GM23338 (cell line): ENCODE results near the gene METTL18. TPM values are rescaled to one million over a fixed set of nuclear protein-coding genes. Genes with fewer than 3 reads are reported as not detected.

Source experiments
- ATAC-seq: fragments of 200-7000 bp; cut with Tn5 transposase; 3 replicates; pipeline ENCODE4 v1.9.1; 2020
- DNase-seq: peaks from one replicate; pipeline ENCODE4 v3.0.0-alpha.2; 2015; ENCODE audit warnings: low spot score
- H2AFZ ChIP-seq: fragments of 200-600 bp; sonication (generic); 2 replicates; pipeline ENCODE4 v1.8.0; 2016; ENCODE audit warnings: antibody characterized with exemption, mild to moderate bottlenecking, moderate library complexity
- H3F3A ChIP-seq: fragments of 200-600 bp; sonication (generic); replicated peaks from 2 replicates; pipeline ENCODE4 v1.8.0; 2017; ENCODE audit warnings: antibody characterized with exemption, mixed run types, low read depth
- H3K27ac ChIP-seq: fragments of 200-600 bp; sonication (generic); 2 replicates; pipeline ENCODE4 v1.6.1; 2016; ENCODE audit warnings: low read depth
- H3K27me3 ChIP-seq: fragments of 200-600 bp; sonication (generic); 2 replicates; pipeline ENCODE4 v1.8.0; 2016; ENCODE audit warnings: mild to moderate bottlenecking, mixed run types, moderate library complexity; ENCODE audit not compliant: insufficient read depth
- H3K36me3 ChIP-seq: fragments of 200-600 bp; sonication (generic); 2 replicates; pipeline ENCODE4 v1.8.0; 2016; ENCODE audit warnings: mild to moderate bottlenecking; ENCODE audit not compliant: insufficient read depth
- H3K4me1 ChIP-seq: fragments of 200-600 bp; sonication (generic); 2 replicates; pipeline ENCODE4 v1.8.0; 2016; ENCODE audit warnings: mild to moderate bottlenecking, moderate library complexity; ENCODE audit not compliant: insufficient read depth
- H3K4me2 ChIP-seq: fragments of 200-600 bp; sonication (generic); 2 replicates; pipeline ENCODE4 v1.7.1; 2017; ENCODE audit warnings: mixed run types
- H3K4me3 ChIP-seq: fragments of 200-600 bp; sonication (generic); 2 replicates; pipeline ENCODE4 v1.6.1; 2016; ENCODE audit warnings: mixed run types
- H3K79me2 ChIP-seq: fragments of 200-600 bp; sonication (generic); replicated peaks from 2 replicates; pipeline ENCODE4 v1.8.0; 2017; ENCODE audit warnings: mild to moderate bottlenecking; ENCODE audit not compliant: insufficient read depth
- H3K9me2 ChIP-seq: fragments of 200-600 bp; sonication (generic); 2 replicates; pipeline ENCODE4 v1.8.0; 2017; ENCODE audit not compliant: insufficient read depth
- H4K20me1 ChIP-seq: fragments of 200-600 bp; sonication (generic); replicated peaks from 2 replicates; pipeline ENCODE4 v1.8.0; 2017; ENCODE audit warnings: mild to moderate bottlenecking; ENCODE audit not compliant: insufficient read depth
- H3K27ac Mint-ChIP-seq: 2 replicates; pipeline ENCODE4 v1.8.0; 2020; ENCODE audit warnings: inconsistent platforms, mild to moderate bottlenecking, moderate library complexity, mixed read lengths
- H3K27me3 Mint-ChIP-seq: 3 replicates; pipeline ENCODE4 v1.8.0; 2022; ENCODE audit warnings: low read depth, mild to moderate bottlenecking, moderate library complexity, mixed read lengths, inconsistent platforms; ENCODE audit not compliant: insufficient read depth, poor library complexity
- H3K36me3 Mint-ChIP-seq: 3 replicates; pipeline ENCODE4 v1.8.0; 2021; ENCODE audit warnings: low read depth, mild to moderate bottlenecking, inconsistent platforms, moderate library complexity, mixed read lengths
- H3K4me1 Mint-ChIP-seq: 3 replicates; pipeline ENCODE4 v1.8.0; 2020; ENCODE audit warnings: mild to moderate bottlenecking, inconsistent platforms, mixed read lengths
- H3K4me3 Mint-ChIP-seq: 3 replicates; pipeline ENCODE4 v1.8.0; 2021; ENCODE audit warnings: moderate library complexity, mild to moderate bottlenecking, inconsistent platforms, mixed read lengths
- H3K9me3 Mint-ChIP-seq: 3 replicates; pipeline ENCODE4 v1.8.0; 2020; ENCODE audit warnings: moderate library complexity, mild to moderate bottlenecking, inconsistent platforms, mixed read lengths
- CREB1 ChIP-seq: fragments of 250-450 bp; sonication (Bioruptor Pico); IDR thresholded peaks from 2 replicates; pipeline ENCODE4 v1.5.0; 2020; ENCODE audit warnings: low read depth, mild to moderate bottlenecking, moderate library complexity
- EZH2 ChIP-seq: fragments of 200-600 bp; sonication (generic); IDR thresholded peaks from one replicate; pipeline ENCODE4 v1.8.0; 2017; ENCODE audit warnings: antibody characterized with exemption, mild to moderate bottlenecking, low read depth; ENCODE audit not compliant: unreplicated experiment
- EZH2phosphoT487 ChIP-seq: fragments of 200-600 bp; sonication (generic); IDR thresholded peaks from one replicate; pipeline ENCODE4 v1.8.1; 2018; ENCODE audit warnings: antibody characterized with exemption; ENCODE audit not compliant: unreplicated experiment
- JUNB ChIP-seq: IDR thresholded peaks from one replicate; pipeline ENCODE4 v1.6.1; 2016; ENCODE audit warnings: antibody characterized with exemption; ENCODE audit not compliant: unreplicated experiment
- NANOG ChIP-seq: IDR thresholded peaks from 2 replicates; pipeline ENCODE4 v1.6.1; 2016; ENCODE audit warnings: antibody characterized with exemption, borderline replicate concordance
- POLR2AphosphoS5 ChIP-seq: IDR thresholded peaks from 2 replicates; pipeline ENCODE4 v1.6.1; 2016; ENCODE audit warnings: antibody characterized with exemption, low read depth
- STAT1 ChIP-seq: IDR thresholded peaks from one replicate; pipeline ENCODE4 v1.6.1; 2016; ENCODE audit warnings: antibody characterized with exemption; ENCODE audit not compliant: unreplicated experiment
- ZNF114 ChIP-seq: fragments of 250-450 bp; sonication (Bioruptor Pico); IDR thresholded peaks from 2 replicates; pipeline ENCODE4 v1.5.0; 2020; ENCODE audit warnings: mild to moderate bottlenecking, moderate library complexity
- ZNF331 ChIP-seq: fragments of 250-450 bp; sonication (Bioruptor Pico); IDR thresholded peaks from 2 replicates; pipeline ENCODE4 v1.5.0; 2020; ENCODE audit warnings: low read depth, mild to moderate bottlenecking, moderate library complexity
- polyA plus RNA-seq: library from polyadenylated mRNA; unstranded; fragments of >200 nt; fragmentation: Nextera tagmentation; extraction: Ambion mirVana; gene quantifications from 2 replicates; pipeline ENCODE4 v1.2.1, GENCODE V29; 2016
- total RNA-seq: library from RNA; depleted of rRNA; stranded (reverse); fragments of >200 nt; shearing (Covaris generic); gene quantifications from 2 replicates; pipeline ENCODE4 v1.2.3, GENCODE V29; 2014
- TF ChIP-seq, protein P1 (sequence below): IDR thresholded peaks from one replicate; pipeline ENCODE4 v1.6.1; 2018; ENCODE audit warnings: antibody characterized with exemption; ENCODE audit not compliant: unreplicated experiment
- TF ChIP-seq, protein P2 (sequence below): IDR thresholded peaks from 2 replicates; pipeline ENCODE4 v1.6.1; 2016; ENCODE audit warnings: antibody characterized with exemption
- TF ChIP-seq, protein P3 (sequence below), 2 experiments: fragments of 200-600 bp in 1 of 2; sonication (generic) in 1 of 2; conservative IDR thresholded peaks; 2 replicates each; pipeline versions ENCODE4 v1.5.1 to v1.6.1; 2016 to 2017; ENCODE audit warnings: antibody characterized with exemption in 2 of 2, low read depth in 2 of 2, mild to moderate bottlenecking in 2 of 2, moderate library complexity in 1 of 2
- TF ChIP-seq, protein P4 (sequence below): fragments of 250-450 bp; sonication (Bioruptor Pico); IDR thresholded peaks from 2 replicates; pipeline ENCODE4 v1.5.0; 2020; ENCODE audit warnings: mild to moderate bottlenecking, moderate library complexity

The METTL18 gene
- total and polyA plus RNA-seq, 2 experiments from 2014 or later = 9.9 to 13.6 TPM

DNA sequence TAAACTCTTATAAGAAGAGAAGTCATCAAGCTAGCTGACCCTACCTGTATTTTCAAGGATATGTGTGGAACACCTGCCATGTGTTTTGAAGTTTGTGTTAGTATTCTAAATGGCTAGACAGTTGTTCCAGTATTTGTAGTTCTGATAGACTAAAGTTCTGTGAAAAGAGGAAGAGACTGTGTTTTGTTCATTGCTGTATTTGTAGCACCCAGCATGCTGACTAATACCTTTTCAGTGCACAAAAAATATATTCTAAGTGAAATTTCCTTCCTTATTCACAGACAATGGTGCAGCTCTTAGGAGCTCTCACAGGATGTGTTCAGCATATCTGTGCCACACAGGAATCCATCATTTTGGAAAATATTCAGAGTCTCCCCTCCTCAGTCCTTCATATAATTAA lies 8.2 kb upstream of the METTL18 start:
- Histone ChIP-seq H3K79me2 (peaks cover 13% of the 10 kb centered on the region), H3K9me2 (no peaks in the 10 kb centered on the region), H3K36me3 (peaks cover 14% of the 10 kb centered on the region; the same call in 1 of the 2 replicates), H3K4me3 (no peak overlapping the region), H4K20me1 (0 out of 2 replicates have a peak, but pooled peaks cover 6% of the 10 kb centered on the region), H2AFZ (no peak overlapping the region), H3K4me2 (no peak overlapping the region), H3K27me3 (no peaks in the 10 kb centered on the region), H3K4me1 (no peaks in the 10 kb centered on the region), H3K27ac (no peak overlapping the region), H3F3A (no peaks in the 10 kb centered on the region)
- H3K4me1 Mint-ChIP-seq = no peaks in the 10 kb centered on the region
- H3K9me3 Mint-ChIP-seq = no peaks in the 10 kb centered on the region
- no peak overlapping the region for H3K4me3 Mint-ChIP-seq
- TF ChIP-seq, protein P1, sequence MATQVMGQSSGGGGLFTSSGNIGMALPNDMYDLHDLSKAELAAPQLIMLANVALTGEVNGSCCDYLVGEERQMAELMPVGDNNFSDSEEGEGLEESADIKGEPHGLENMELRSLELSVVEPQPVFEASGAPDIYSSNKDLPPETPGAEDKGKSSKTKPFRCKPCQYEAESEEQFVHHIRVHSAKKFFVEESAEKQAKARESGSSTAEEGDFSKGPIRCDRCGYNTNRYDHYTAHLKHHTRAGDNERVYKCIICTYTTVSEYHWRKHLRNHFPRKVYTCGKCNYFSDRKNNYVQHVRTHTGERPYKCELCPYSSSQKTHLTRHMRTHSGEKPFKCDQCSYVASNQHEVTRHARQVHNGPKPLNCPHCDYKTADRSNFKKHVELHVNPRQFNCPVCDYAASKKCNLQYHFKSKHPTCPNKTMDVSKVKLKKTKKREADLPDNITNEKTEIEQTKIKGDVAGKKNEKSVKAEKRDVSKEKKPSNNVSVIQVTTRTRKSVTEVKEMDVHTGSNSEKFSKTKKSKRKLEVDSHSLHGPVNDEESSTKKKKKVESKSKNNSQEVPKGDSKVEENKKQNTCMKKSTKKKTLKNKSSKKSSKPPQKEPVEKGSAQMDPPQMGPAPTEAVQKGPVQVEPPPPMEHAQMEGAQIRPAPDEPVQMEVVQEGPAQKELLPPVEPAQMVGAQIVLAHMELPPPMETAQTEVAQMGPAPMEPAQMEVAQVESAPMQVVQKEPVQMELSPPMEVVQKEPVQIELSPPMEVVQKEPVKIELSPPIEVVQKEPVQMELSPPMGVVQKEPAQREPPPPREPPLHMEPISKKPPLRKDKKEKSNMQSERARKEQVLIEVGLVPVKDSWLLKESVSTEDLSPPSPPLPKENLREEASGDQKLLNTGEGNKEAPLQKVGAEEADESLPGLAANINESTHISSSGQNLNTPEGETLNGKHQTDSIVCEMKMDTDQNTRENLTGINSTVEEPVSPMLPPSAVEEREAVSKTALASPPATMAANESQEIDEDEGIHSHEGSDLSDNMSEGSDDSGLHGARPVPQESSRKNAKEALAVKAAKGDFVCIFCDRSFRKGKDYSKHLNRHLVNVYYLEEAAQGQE = no peak
- no peak for TF ChIP-seq CREB1 (CRISPR knock-in tag)
- no peak for TF ChIP-seq NANOG
- TF ChIP-seq, protein P2, sequence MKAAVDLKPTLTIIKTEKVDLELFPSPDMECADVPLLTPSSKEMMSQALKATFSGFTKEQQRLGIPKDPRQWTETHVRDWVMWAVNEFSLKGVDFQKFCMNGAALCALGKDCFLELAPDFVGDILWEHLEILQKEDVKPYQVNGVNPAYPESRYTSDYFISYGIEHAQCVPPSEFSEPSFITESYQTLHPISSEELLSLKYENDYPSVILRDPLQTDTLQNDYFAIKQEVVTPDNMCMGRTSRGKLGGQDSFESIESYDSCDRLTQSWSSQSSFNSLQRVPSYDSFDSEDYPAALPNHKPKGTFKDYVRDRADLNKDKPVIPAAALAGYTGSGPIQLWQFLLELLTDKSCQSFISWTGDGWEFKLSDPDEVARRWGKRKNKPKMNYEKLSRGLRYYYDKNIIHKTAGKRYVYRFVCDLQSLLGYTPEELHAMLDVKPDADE = no peak
- TF ChIP-seq, protein P3, sequence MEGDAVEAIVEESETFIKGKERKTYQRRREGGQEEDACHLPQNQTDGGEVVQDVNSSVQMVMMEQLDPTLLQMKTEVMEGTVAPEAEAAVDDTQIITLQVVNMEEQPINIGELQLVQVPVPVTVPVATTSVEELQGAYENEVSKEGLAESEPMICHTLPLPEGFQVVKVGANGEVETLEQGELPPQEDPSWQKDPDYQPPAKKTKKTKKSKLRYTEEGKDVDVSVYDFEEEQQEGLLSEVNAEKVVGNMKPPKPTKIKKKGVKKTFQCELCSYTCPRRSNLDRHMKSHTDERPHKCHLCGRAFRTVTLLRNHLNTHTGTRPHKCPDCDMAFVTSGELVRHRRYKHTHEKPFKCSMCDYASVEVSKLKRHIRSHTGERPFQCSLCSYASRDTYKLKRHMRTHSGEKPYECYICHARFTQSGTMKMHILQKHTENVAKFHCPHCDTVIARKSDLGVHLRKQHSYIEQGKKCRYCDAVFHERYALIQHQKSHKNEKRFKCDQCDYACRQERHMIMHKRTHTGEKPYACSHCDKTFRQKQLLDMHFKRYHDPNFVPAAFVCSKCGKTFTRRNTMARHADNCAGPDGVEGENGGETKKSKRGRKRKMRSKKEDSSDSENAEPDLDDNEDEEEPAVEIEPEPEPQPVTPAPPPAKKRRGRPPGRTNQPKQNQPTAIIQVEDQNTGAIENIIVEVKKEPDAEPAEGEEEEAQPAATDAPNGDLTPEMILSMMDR (conservative IDR thresholded peaks at IDR 0.05; ENCODE audit: low read depth in 2 of 2) = no peak
- TF ChIP-seq STAT1 = no peak
- no peak for TF ChIP-seq ZNF114 (CRISPR knock-in tag)
- no peak for TF ChIP-seq JUNB
- no peak for TF ChIP-seq EZH2
- no peak for TF ChIP-seq POLR2AphosphoS5
- TF ChIP-seq ZNF331 (CRISPR knock-in tag) = no peak
- TF ChIP-seq, protein P4, sequence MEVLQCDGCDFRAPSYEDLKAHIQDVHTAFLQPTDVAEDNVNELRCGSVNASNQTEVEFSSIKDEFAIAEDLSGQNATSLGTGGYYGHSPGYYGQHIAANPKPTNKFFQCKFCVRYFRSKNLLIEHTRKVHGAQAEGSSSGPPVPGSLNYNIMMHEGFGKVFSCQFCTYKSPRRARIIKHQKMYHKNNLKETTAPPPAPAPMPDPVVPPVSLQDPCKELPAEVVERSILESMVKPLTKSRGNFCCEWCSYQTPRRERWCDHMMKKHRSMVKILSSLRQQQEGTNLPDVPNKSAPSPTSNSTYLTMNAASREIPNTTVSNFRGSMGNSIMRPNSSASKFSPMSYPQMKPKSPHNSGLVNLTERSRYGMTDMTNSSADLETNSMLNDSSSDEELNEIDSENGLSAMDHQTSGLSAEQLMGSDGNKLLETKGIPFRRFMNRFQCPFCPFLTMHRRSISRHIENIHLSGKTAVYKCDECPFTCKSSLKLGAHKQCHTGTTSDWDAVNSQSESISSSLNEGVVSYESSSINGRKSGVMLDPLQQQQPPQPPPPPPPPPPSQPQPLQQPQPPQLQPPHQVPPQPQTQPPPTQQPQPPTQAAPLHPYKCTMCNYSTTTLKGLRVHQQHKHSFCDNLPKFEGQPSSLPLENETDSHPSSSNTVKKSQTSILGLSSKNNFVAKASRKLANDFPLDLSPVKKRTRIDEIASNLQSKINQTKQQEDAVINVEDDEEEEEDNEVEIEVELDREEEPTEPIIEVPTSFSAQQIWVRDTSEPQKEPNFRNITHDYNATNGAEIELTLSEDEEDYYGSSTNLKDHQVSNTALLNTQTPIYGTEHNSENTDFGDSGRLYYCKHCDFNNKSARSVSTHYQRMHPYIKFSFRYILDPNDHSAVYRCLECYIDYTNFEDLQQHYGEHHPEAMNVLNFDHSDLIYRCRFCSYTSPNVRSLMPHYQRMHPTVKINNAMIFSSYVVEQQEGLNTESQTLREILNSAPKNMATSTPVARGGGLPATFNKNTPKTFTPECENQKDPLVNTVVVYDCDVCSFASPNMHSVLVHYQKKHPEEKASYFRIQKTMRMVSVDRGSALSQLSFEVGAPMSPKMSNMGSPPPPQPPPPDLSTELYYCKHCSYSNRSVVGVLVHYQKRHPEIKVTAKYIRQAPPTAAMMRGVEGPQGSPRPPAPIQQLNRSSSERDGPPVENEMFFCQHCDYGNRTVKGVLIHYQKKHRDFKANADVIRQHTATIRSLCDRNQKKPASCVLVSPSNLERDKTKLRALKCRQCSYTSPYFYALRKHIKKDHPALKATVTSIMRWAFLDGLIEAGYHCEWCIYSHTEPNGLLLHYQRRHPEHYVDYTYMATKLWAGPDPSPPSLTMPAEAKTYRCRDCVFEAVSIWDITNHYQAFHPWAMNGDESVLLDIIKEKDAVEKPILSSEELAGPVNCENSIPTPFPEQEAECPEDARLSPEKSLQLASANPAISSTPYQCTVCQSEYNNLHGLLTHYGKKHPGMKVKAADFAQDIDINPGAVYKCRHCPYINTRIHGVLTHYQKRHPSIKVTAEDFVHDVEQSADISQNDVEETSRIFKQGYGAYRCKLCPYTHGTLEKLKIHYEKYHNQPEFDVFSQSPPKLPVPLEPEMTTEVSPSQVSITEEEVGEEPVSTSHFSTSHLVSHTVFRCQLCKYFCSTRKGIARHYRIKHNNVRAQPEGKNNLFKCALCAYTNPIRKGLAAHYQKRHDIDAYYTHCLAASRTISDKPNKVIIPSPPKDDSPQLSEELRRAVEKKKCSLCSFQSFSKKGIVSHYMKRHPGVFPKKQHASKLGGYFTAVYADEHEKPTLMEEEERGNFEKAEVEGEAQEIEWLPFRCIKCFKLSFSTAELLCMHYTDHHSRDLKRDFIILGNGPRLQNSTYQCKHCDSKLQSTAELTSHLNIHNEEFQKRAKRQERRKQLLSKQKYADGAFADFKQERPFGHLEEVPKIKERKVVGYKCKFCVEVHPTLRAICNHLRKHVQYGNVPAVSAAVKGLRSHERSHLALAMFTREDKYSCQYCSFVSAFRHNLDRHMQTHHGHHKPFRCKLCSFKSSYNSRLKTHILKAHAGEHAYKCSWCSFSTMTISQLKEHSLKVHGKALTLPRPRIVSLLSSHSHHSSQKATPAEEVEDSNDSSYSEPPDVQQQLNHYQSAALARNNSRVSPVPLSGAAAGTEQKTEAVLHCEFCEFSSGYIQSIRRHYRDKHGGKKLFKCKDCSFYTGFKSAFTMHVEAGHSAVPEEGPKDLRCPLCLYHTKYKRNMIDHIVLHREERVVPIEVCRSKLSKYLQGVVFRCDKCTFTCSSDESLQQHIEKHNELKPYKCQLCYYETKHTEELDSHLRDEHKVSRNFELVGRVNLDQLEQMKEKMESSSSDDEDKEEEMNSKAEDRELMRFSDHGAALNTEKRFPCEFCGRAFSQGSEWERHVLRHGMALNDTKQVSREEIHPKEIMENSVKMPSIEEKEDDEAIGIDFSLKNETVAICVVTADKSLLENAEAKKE (CRISPR knock-in tag) = no peak
- TF ChIP-seq EZH2phosphoT487 = no peak
- H3K36me3 Mint-ChIP-seq = peaks cover 34% of the 10 kb centered on the region
- ATAC-seq (no peak), DNase-seq (no peak)
- H3K27me3 Mint-ChIP-seq = no peaks in the 10 kb centered on the region
- no peak overlapping the region for H3K27ac Mint-ChIP-seq
